Muscle layer of duodenum (tissue), 2 donors: ENCODE measurements around the gene RMC1.
"Not testable (repeated sequence)": the region's sequence is repeated elsewhere in the genome, so short reads cannot be mapped to it uniquely, and the experiment has no call there.

Experiments used
- H3K27ac ChIP-seq: one replicate; pipeline ENCODE4 v1.7.0; 2013; ENCODE audit warnings: mild to moderate bottlenecking, low read length
- H3K27me3 ChIP-seq: one replicate; pipeline ENCODE4 v1.7.0; 2013; ENCODE audit warnings: low read depth, mild to moderate bottlenecking, control low read depth, low read length
- H3K36me3 ChIP-seq, 2 donors: one replicate each; pipeline ENCODE4 v1.7.0; 2013; ENCODE audit warnings: low read length in 2 of 2, control low read depth in 1 of 2, mild to moderate bottlenecking in 1 of 2; ENCODE audit not compliant: insufficient read depth in 2 of 2, control insufficient read depth in 1 of 2
- H3K4me1 ChIP-seq, 2 donors: one replicate each; pipeline ENCODE4 v1.7.0; 2013; ENCODE audit warnings: low read length in 2 of 2, mild to moderate bottlenecking in 2 of 2, control low read depth in 1 of 2, moderate library complexity in 1 of 2; ENCODE audit not compliant: insufficient read depth in 2 of 2, control insufficient read depth in 1 of 2
- H3K4me3 ChIP-seq, 2 donors: one replicate each; pipeline ENCODE4 v1.7.0; 2013; ENCODE audit warnings: low read length in 2 of 2, low read depth in 1 of 2, mild to moderate bottlenecking in 1 of 2
- H3K9me3 ChIP-seq, 2 donors: one replicate each; pipeline ENCODE4 v1.7.0; 2013; ENCODE audit warnings: low read length in 2 of 2, control low read depth in 1 of 2, mild to moderate bottlenecking in 1 of 2; ENCODE audit not compliant: control insufficient read depth in 1 of 2
- donor health status: healthy.

The RMC1 gene

GRCh38 chr18:23479829-23480505 lies 23.3 kb upstream of the RMC1 start:
- Histone ChIP-seq H3K4me3 (no peak overlapping the region), H3K27me3 (no peaks in the 10 kb centered on the region), H3K9me3 (no peaks in the 10 kb centered on the region), H3K27ac (no peak overlapping the region), H3K4me1 (no peaks in the 10 kb centered on the region), H3K36me3 (peaks cover 48 to 64% of the 10 kb centered on the region in 2 donors)

- no peak overlapping the region for H3K4me3 ChIP-seq
- peaks cover 0 to 4% of the 10 kb centered on the region in 2 donors for H3K4me1 ChIP-seq
- peaks cover 18 to 27% of the 10 kb centered on the region in 2 donors for H3K36me3 ChIP-seq
- no peaks in the 10 kb centered on the region for H3K27me3 ChIP-seq
- H3K27ac ChIP-seq, result no peak overlapping the region
- no peaks in the 10 kb centered on the region for H3K9me3 ChIP-seq
These were observed 18.6 kb upstream of the RMC1 start for GRCh38 chr18:23484561-23485182.

- H3K36me3 ChIP-seq, result peaks cover 11 to 20% of the 10 kb centered on the region in 2 donors
- peaks cover 0 to 4% of the 10 kb centered on the region in 2 donors for H3K4me1 ChIP-seq
- H3K9me3 ChIP-seq, result no peaks in the 10 kb centered on the region
- H3K27me3 ChIP-seq, result no peaks in the 10 kb centered on the region
- no peak overlapping the region for H3K4me3 ChIP-seq
- H3K27ac ChIP-seq, result no peak overlapping the region
These were observed 17.9 kb upstream of the RMC1 start for GRCh38 chr18:23485386-23485785.

- no peaks in the 10 kb centered on the region for H3K9me3 ChIP-seq
- H3K36me3 ChIP-seq, result peaks cover 0 to 5% of the 10 kb centered on the region in 2 donors
- no peaks in the 10 kb centered on the region for H3K27me3 ChIP-seq
- H3K27ac ChIP-seq, result peak overlapping the region; percentile 69
- H3K4me1 ChIP-seq, result peaks cover 0 to 4% of the 10 kb centered on the region in 2 donors
- peak overlapping the region; percentile 24 to 37 for H3K4me3 ChIP-seq
These were observed 15.4 kb upstream of the RMC1 start for GRCh38 chr18:23487738-23488570.

GRCh38 chr18:23489586-23489985 lies 13.7 kb upstream of the RMC1 start:
- not testable (repeated sequence) for H3K27ac ChIP-seq, H3K9me3 ChIP-seq

GRCh38 chr18:23493654-23494053 lies 9.7 kb upstream of the RMC1 start:
- Histone ChIP-seq H3K27me3 (no peaks in the 10 kb centered on the region), H3K36me3 (no peaks in the 10 kb centered on the region), H3K9me3 (no peaks in the 10 kb centered on the region), H3K4me1 (no peaks in the 10 kb centered on the region), H3K4me3 (no peak overlapping the region), H3K27ac (no peak overlapping the region)

More at GRCh38 chr18:23489586-23489985, 13.7 kb upstream of the RMC1 start:
- H3K4me3 ChIP-seq, H3K4me1 ChIP-seq, H3K27me3 ChIP-seq, H3K36me3 ChIP-seq: not testable (repeated sequence)

- H3K27me3 ChIP-seq, result no peaks in the 10 kb centered on the region
- H3K4me3 ChIP-seq, result no peak overlapping the region
- no peaks in the 10 kb centered on the region for H3K36me3 ChIP-seq
- H3K27ac ChIP-seq, result no peak overlapping the region
- H3K4me1 ChIP-seq, result no peaks in the 10 kb centered on the region
- H3K9me3 ChIP-seq, result no peaks in the 10 kb centered on the region
These were observed 8.3 kb upstream of the RMC1 start for GRCh38 chr18:23494992-23495391.

GRCh38 chr18:23495723-23496440 lies 7.4 kb upstream of the RMC1 start:
- Histone ChIP-seq H3K27me3 (no peaks in the 10 kb centered on the region), H3K4me3 (no peak overlapping the region), H3K9me3 (no peaks in the 10 kb centered on the region), H3K36me3 (no peaks in the 10 kb centered on the region), H3K27ac (no peak overlapping the region), H3K4me1 (no peaks in the 10 kb centered on the region)

- H3K36me3 ChIP-seq, result no peaks in the 10 kb centered on the region
- no peak overlapping the region for H3K27ac ChIP-seq
- no peak overlapping the region for H3K4me3 ChIP-seq
- no peaks in the 10 kb centered on the region for H3K27me3 ChIP-seq
- H3K4me1 ChIP-seq, result no peaks in the 10 kb centered on the region
- H3K9me3 ChIP-seq, result no peaks in the 10 kb centered on the region
These were observed 5.2 kb upstream of the RMC1 start for GRCh38 chr18:23498117-23498516.

GRCh38 chr18:23498877-23499276 lies 4.4 kb upstream of the RMC1 start:
- Histone ChIP-seq H3K4me1 (no peaks in the 10 kb centered on the region), H3K27me3 (no peaks in the 10 kb centered on the region), H3K27ac (no peak overlapping the region)

GRCh38 chr18:23499291-23499781 lies 4.0 kb upstream of the RMC1 start:
- Histone ChIP-seq H3K4me3 (no peak overlapping the region), H3K27me3 (no peaks in the 10 kb centered on the region), H3K27ac (no peak overlapping the region), H3K36me3 (no peaks in the 10 kb centered on the region), H3K4me1 (peaks cover 3 to 4% of the 10 kb centered on the region in 2 donors), H3K9me3 (no peaks in the 10 kb centered on the region)

More at GRCh38 chr18:23498877-23499276, 4.4 kb upstream of the RMC1 start:
- Histone ChIP-seq H3K9me3 (no peaks in the 10 kb centered on the region), H3K36me3 (no peaks in the 10 kb centered on the region), H3K4me3 (no peak overlapping the region)
